Stimulated activated CD8-positive, alpha-beta memory T cell treated with anti-CD3 and anti-CD28 coated beads, Interleukin-7, amount 100 ng/mL, for 4 hours (primary cell): Measurements from ENCODE around the gene KSR2.

Experiments used
- DNase-seq, 2 donors: peaks; one replicate each; pipeline ENCODE4 v3.0.0-alpha.2; 2020; ENCODE audit warnings: low read depth in 2 of 2

KSR2 gene

GRCh38 chr12:117580718-117581062 lies 388.1 kb downstream of the KSR2 start:
- no peak for DNase-seq

DNA sequence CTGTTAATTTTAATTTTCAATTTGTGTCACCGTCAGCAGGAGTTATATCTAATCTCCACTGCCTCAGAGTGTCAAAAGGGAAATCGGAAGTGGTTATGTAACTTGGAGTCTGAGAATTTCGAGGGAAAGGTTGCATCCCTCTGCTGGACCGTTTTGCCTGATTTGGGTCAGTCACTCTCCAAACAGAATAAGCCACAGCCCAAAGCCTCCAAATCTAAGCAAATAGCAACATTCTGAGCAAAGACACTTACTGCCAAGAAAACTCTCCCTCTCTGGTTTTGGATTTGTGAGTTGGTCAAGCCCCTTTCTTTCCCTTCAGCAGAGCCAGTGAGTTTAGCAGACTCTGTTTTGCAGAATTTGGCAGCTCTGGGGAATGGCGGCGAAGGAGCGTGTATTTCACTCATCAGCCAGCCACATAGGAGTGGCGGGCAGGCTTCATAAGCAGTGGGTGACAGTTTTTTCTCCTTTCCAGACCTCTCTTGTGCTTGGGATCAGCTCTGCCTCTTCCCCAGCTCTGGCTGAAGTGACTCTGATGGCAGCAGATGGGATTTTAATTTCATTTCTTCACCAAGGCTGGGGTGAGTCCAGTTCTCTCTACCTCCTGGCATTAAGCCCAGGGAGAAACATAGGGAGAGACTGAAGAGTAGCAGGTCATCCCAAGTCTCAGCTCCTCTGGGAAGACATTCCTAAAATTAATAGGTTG lies 388.6 kb downstream of the KSR2 start:
- no peak for DNase-seq

- no peak for DNase-seq
These were observed 391.6 kb downstream of the KSR2 start for GRCh38 chr12:117577122-117577657.

DNA sequence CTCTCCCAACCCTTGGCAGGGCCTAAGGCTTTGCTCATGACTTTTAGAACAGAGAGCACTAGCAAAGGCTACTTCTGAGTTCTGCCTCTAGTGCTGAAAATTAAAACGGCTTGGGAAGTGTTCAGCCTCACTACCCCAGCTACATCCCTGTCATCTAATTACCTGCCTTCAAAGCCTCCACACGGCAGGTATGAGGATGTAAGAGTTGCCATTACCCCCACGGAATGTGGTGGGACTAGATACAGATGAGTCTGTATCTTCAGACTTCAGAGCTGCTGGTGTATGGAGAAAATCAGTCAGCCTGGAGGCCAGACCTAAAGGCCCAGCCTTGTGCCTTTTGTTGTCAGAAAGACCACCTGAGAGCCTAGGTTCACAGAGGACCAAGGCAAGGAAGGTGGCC lies 392.7 kb downstream of the KSR2 start:
- no peak for DNase-seq

- no peak for DNase-seq
These were observed 394.1 kb downstream of the KSR2 start for GRCh38 chr12:117574655-117575054.

DNA sequence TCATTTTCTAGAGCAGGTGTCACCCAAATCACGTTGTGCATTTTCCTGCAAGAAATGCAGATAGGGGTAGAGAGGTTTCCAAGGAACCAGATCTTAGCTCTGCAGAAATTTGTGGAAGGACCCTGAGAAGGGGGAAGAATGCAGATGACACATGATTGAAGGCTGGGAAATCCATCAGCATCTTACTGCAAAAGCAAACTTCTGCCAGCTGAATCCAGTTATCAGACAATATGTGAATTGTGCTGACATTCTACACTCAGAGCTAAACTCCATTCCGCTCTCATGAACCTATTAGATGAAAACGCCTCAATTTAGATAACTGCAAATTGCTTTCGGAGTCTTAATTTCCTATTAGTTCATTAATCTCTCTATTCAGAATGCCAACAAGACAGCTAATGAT lies 396.0 kb downstream of the KSR2 start:
- no peak for DNase-seq

DNA sequence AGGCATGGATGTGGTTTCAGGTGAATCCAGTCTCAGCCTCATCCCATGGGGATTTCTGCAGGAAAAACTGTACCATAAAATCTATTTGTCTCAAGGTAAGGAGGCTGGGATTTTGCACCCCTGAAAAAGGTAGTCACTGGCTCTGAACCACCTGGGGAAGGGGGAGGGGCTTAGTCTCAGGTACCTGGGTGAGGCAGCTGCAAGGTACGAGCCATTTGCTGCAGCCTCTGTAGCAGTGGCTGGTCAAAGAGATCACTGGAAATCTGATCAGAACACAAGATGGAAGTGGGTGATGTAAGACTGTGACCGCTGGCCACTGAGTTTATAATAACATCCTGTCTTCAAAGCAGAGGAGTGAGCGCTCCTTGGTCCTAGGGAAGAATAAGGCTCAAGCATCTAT lies 397.5 kb downstream of the KSR2 start:
- DNase-seq, result no peak

GRCh38 chr12:117570608-117571007 lies 398.2 kb downstream of the KSR2 start:
- DNase-seq, result no peak

DNA sequence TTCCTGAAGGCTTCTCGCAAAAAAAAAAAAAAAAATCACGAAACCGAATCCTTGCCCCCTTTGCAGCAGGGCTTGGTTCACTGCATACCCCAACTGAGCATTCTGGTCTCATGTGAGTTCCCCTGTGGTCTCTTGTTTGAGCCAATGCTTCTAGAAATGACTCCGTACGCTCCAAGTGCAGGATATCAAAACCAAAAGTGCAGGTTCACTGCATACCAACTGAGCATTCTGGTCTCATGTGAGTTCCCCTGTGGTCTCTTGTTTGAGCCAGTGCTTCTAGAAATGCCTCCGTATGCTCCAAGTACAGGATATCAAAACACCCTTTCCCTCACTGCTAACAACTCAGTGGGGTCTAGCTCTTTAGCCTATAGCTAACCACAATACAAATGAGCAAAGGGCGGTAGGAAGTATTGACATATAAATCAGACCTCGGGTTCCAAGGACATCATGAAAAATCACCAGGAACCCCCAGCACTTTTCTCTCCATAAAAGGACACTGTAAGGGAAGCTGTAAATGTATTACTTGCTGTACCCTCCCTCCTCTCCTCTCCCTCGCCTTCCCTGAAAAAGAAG lies 401.1 kb downstream of the KSR2 start:
- no peak for DNase-seq

DNA sequence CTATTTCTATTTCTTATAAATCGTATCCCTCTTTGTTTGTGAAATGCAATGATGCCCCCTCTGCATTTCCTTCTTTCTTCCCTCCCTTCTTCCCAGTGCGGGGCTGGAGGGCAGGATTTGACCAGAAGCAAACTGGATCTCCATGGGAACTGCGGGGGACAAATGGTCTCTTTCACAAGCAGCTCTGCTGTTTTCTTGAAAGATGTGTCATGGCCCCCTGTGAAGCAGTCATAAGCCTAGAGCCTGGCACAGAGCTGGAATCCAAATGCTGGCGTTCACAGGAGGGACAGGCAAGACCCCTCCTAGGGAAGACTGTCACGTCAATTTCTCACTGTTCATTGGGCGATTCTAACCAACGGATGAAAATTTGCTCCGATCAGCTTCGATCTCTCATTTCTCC lies 403.9 kb downstream of the KSR2 start:
- DNase-seq, result no peak

DNA sequence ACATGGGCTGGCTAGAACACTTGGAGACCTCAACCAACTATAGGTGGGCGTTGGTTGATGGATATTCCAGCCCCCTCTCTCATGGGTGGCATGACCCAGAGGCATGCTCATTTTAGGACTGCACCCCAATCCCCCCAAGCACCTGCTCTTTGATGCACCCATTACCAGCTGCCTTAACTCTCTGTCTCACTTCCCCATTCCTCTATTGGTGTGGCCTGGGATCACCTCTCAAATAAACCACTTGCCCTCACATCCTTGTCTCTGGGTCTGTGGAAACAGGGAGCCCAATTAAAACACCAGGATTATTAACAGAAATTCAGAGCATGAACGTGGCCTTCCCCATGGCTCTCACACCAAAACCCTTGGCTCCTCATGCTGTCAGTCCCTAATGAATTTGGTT lies 405.1 kb downstream of the KSR2 start:
- no peak for DNase-seq

GRCh38 chr12:117563007-117563406 lies 405.8 kb downstream of the KSR2 start:
- no peak for DNase-seq

DNA sequence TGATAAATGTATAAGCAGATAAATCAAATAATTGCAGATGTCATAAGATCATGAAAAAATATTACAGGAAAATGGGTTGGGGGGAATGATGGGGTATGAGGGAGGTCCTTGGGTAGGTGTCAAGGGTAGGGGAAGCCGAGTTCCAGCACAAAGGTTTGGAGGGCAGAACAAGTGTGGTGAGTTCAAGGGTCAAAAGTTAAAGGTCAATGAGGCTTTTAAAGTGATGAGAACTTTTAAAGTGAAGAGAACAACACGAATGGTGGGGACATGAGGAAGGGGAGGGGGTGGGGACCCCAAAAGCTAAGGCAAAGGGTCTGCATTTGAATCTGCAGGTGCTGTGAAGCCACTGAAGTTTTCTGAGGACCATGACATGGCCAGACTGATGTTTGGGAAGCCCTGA lies 406.8 kb downstream of the KSR2 start:
- DNase-seq, result no peak

GRCh38 chr12:117559978-117560377 lies 408.8 kb downstream of the KSR2 start:
- no peak for DNase-seq

GRCh38 chr12:117555889-117556288 lies 412.9 kb downstream of the KSR2 start:
- no peak for DNase-seq

GRCh38 chr12:117552971-117553370 lies 415.8 kb downstream of the KSR2 start:
- DNase-seq, result no peak

DNA sequence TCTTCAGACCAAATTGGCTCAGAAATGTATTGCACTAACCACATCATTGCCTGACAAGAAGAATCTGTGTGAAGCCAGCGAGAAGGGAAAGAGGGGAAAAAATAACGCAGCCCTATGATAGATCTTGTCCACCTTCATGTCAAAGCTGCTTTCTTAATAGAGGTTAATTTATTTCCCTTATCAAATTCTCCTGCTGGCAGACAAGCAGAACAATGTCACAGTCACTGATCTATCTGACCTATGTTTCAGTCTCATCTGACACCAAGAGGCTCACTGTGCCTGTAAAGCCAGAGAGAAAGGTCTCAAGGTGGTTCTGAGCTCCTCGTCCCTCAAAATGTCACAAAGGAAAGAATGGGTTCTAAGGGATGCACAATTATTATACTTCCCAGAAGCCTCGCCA lies 417.1 kb downstream of the KSR2 start:
- DNase-seq, result no peak

DNA sequence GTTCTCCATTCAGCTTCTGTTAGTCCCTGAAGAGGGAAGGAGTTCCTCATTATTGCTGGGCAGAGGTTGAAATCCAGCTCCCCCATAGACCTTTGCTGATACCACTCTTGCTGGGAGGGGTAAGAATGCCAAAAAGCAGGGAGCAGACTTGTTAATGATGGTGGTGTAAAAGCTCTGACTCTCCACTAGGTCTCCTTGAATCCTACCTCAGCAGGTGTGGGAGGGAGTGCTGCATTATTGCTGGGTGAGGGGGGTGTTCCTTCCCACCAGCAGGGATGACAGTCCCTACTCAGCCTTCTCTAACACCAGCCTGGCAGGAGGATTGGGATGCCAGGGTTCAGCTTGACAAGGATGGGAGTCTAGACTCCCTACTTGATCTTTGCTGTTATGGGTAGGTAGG lies 421.6 kb downstream of the KSR2 start:
- DNase-seq, result no peak

DNA sequence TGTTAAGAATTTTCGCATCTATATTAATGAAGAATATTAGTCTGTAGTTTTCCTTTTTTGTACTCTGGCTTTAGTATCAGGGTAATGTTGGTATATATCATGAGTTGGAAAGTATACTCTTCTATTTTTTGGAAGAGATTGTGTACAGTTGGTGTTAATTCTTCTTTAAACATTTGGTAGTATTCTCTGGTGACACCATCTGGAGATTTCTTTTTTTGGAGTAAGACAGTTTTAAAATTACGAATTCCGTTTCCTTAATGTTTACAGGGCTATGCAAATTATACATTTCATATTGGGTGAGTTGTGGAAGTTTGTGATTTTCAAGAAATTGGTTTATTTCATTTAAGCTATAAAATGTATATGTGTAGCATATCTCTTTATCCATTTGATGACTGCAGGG lies 423.6 kb downstream of the KSR2 start:
- DNase-seq, result no peak

- no peak for DNase-seq
These were observed 428.8 kb downstream of the KSR2 start for GRCh38 chr12:117540011-117540410.

- no peak for DNase-seq
These were observed 429.9 kb downstream of the KSR2 start for GRCh38 chr12:117538926-117539325.

DNA sequence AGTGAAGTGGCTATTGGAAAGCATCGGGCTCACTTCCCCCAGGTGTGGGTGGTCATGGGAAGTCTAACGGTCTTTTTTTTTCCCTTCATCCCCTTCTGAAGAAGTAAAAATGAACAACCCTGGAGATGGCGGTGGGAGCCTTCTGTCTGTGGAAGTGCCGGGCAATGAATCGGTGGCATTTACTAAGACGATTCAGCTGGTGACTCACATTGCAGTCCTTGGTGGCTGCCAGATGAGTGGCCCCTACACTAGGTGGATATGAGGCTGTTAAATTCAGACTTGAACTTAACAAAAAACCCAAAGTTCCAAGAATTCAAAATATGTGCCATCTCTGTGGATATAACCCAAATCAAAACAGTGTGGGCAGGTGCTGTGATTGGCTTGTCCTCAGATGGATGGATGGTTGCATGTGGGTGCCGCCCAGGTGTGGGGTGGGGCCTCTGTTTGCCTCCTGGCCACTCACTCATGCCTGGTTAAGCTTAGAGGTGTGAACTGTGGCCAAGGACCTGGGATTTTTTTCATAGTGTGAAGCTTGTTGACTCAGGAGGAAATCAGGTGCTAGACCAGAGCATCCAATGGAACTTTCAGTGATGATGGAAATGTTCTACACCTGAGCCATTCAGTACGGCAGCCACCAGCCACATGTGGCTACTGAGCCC lies 430.6 kb downstream of the KSR2 start:
- no peak for DNase-seq

GRCh38 chr12:117533687-117534086 lies 435.1 kb downstream of the KSR2 start:
- DNase-seq, result no peak
